ENCODE measurements around the gene NECTIN1. TPM values are rescaled to one million over a fixed set of nuclear protein-coding genes. Genes with fewer than 3 reads are reported as not detected.

The NECTIN1 gene
- total and polyA plus RNA-seq, 2 donors (not counting 3 experiments of a cell fraction or from before 2014, with no cell fraction given): 10.8 to 23.6 TPM

DNA sequence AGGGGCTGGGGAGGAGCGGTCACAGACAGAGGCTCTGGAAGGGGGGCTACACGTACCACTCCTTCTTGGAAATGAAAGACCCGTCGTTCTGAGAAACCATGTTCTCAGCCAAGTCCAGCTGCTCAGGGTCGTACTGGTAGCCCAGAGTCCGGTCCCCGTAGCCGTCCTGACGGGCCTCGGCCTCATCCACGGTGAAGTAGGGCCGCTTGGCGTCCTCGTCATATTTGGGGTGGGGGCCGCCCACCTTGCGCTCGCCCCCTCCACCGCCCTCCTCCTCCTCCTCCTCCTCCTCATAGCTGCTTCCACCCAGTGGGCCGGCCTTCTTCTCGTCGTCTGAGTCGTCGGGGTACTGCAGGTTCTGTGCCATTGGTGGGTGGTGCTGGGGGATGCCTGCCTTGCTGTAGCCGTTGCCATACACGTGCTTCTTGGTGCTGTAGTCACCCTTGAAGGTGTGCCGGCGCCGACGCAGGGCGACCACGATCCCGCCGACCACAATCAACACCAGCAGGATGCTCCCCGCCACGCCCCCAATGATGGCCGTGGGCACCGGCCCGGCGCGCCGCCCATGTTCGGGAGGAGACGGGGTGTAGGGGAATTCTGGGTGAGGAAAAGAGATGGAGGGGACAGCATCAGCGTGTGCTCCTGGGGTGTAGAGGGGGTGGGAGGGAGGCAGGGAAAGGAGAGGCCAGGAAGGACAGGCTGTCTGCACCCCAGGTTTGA lies 64.1 kb downstream of the NECTIN1 start:
- no peak for DNase-seq (ENCODE audit: low read depth, low spot score)
- BruUV-seq (replicated peaks): no TSS peak

More for the DNA sequence above, 64.1 kb downstream of the NECTIN1 start:
- FAIRE-seq: no peak
- Histone ChIP-seq H3K4me2 (ENCODE audit: insufficient read depth, low read length) (no peak overlapping the region), H3K9ac (replicated peaks; ENCODE audit: extremely low read depth, insufficient read depth, low read length) (no peak overlapping the region), H3K27me3 (ENCODE audit: control insufficient read depth in 2 of 2, insufficient read depth in 2 of 2, low read length in 2 of 2) (no peaks in the 10 kb centered on the region), H3K27ac (ENCODE audit: insufficient read depth, low read depth, low read length) (no peak overlapping the region), H3K4me1 (ENCODE audit: control insufficient read depth, extremely low read depth, insufficient read depth, low read length) (no peaks in the 10 kb centered on the region), H3K9me1 (replicated peaks; ENCODE audit: control insufficient read depth, extremely low read depth, insufficient read depth, low read length) (no peaks in the 10 kb centered on the region), H3K79me2 (ENCODE audit: control insufficient read depth, insufficient read depth, low read length) (no peaks in the 10 kb centered on the region), H3K36me3 (ENCODE audit: control insufficient read depth in 2 of 2, extremely low read depth in 1 of 2, insufficient read depth in 2 of 2, low read length in 2 of 2) (no peaks in the 10 kb centered on the region), H3K4me3 (replicated peaks in 1 of 3; ENCODE audit: insufficient read depth in 1 of 3, low read depth in 1 of 3, low read length in 3 of 3) (no peak overlapping the region), H3K9me3 (replicated peaks; ENCODE audit: control insufficient read depth, insufficient read depth, low read length) (no peaks in the 10 kb centered on the region), H2AFZ (ENCODE audit: low read depth, low read length) (no peak overlapping the region), H4K20me1 (replicated peaks; ENCODE audit: control insufficient read depth, extremely low read depth, insufficient read depth, low read length) (no peaks in the 10 kb centered on the region)
- dilution Hi-C loops (cut with MboI; ENCODE audit: extremely low pct_ligation_motif_present, low sequenced_read_pairs) (no loop called here), intact Hi-C loops (cut with micrococcal nuclease) (no loop called here)
- POLR2A ChIA-PET: no interaction called here
- CTCF ChIA-PET: interaction anchor here (1.3 to 11.6 kb wide), 3 partner anchors 63 to 504 kb away, joined by 3 to 128 read pairs (median 18); partner anchors contain the start of gene NECTIN1
- TF ChIP-seq, protein P1, sequence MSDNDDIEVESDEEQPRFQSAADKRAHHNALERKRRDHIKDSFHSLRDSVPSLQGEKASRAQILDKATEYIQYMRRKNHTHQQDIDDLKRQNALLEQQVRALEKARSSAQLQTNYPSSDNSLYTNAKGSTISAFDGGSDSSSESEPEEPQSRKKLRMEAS (IDR thresholded peaks at IDR 0.05; ENCODE audit: insufficient read depth, insufficient read length): no peak
- TF ChIP-seq POLR2A (IDR thresholded peaks at IDR 0.05; ENCODE audit: low read depth, low read length) (no peak), JUN (IDR thresholded peaks at IDR 0.05; ENCODE audit: borderline replicate concordance, insufficient read depth, insufficient read length, low read depth) (no peak), GATA2 (IDR thresholded peaks at IDR 0.05; ENCODE audit: insufficient read depth, insufficient read length, low read depth, low read length) (no peak), POLR2AphosphoS5 (IDR thresholded peaks at IDR 0.05; ENCODE audit: insufficient read depth, low read depth, low read length) (no peak), MYC (IDR thresholded peaks at IDR 0.05; ENCODE audit: low read depth, low read length) (no peak), FOS (IDR thresholded peaks at IDR 0.05; ENCODE audit: borderline replicate concordance, insufficient read depth, low read length) (no peak), EZH2 (IDR thresholded peaks at IDR 0.05; ENCODE audit: borderline replicate concordance, low read depth, low read length, severe bottlenecking) (no peak)
- TF ChIP-seq, protein P2, sequence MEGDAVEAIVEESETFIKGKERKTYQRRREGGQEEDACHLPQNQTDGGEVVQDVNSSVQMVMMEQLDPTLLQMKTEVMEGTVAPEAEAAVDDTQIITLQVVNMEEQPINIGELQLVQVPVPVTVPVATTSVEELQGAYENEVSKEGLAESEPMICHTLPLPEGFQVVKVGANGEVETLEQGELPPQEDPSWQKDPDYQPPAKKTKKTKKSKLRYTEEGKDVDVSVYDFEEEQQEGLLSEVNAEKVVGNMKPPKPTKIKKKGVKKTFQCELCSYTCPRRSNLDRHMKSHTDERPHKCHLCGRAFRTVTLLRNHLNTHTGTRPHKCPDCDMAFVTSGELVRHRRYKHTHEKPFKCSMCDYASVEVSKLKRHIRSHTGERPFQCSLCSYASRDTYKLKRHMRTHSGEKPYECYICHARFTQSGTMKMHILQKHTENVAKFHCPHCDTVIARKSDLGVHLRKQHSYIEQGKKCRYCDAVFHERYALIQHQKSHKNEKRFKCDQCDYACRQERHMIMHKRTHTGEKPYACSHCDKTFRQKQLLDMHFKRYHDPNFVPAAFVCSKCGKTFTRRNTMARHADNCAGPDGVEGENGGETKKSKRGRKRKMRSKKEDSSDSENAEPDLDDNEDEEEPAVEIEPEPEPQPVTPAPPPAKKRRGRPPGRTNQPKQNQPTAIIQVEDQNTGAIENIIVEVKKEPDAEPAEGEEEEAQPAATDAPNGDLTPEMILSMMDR (IDR thresholded peaks at IDR 0.05; ENCODE audit: extremely low read depth in 1 of 2, insufficient read depth in 1 of 2, low read depth in 1 of 2, low read length in 2 of 2): no peak

Data from endothelial cell of umbilical vein (primary cell).